Measurements from ENCODE around the gene PARP16.

DNA sequence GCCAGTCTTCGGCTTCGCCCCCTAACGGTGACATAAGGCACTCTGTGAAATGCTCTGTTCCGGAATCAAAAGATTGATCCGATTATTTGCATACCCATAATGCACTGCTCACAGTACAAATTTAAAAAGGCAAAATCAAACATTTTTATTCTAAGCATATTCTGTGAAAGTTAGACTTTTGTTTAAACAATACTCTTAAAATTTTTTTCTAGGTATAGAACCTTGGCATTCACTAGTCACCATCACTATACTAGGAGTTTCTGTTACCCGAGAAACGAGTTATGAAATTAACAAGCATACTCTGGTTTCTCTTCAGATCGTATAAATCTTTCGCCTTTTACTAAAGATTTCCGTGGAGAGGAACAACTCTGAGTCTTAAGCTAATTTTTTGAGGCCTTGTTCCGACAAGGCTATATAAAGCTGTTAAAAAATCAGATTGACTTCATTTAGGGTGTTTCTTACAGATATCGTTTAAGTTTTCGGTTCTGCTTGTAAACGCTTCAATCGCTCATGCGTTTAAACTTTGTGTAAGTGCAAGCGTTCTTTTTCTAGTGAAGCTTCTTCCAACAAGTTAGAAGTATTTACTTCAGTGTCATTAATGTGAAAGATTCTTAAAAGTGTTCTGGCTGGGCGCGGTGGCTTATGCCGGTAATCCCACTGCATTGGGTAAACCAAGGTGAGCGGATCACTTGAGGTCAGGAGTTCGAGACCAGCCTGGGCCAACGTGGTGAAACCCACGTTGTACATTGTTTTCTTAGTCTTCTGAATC is 17.9 kb upstream of the PARP16 start, which contains the start of gene RNU5B-1:
- TF ChIP-seq, protein P1, sequence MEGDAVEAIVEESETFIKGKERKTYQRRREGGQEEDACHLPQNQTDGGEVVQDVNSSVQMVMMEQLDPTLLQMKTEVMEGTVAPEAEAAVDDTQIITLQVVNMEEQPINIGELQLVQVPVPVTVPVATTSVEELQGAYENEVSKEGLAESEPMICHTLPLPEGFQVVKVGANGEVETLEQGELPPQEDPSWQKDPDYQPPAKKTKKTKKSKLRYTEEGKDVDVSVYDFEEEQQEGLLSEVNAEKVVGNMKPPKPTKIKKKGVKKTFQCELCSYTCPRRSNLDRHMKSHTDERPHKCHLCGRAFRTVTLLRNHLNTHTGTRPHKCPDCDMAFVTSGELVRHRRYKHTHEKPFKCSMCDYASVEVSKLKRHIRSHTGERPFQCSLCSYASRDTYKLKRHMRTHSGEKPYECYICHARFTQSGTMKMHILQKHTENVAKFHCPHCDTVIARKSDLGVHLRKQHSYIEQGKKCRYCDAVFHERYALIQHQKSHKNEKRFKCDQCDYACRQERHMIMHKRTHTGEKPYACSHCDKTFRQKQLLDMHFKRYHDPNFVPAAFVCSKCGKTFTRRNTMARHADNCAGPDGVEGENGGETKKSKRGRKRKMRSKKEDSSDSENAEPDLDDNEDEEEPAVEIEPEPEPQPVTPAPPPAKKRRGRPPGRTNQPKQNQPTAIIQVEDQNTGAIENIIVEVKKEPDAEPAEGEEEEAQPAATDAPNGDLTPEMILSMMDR (IDR thresholded peaks at IDR 0.05): no peak
- peak; percentile 98 to 99 for TF ChIP-seq POLR2A (IDR thresholded peaks at IDR 0.05)

Data from sigmoid colon (tissue), 3 donors.